ENCODE data around the gene ADPRHL1.

ADPRHL1 gene

GRCh38 chr13:113417836-113418721 lies 35.2 kb downstream of the ADPRHL1 start:
- no peaks in the 10 kb centered on the region for H4K20me1 ChIP-seq (ENCODE audit: insufficient read depth, low read length)
- H3K27me3 ChIP-seq (ENCODE audit: low read depth, low read length), result peaks cover 20% of the 10 kb centered on the region
- no peak overlapping the region for H3K4me3 ChIP-seq (ENCODE audit: low read length)
- H3K36me3 ChIP-seq (replicated peaks; ENCODE audit: low read depth, low read length), result no peaks in the 10 kb centered on the region
- no peaks in the 10 kb centered on the region for H3K9me3 ChIP-seq (ENCODE audit: insufficient read depth, low read length)
- TF ChIP-seq, protein P1, sequence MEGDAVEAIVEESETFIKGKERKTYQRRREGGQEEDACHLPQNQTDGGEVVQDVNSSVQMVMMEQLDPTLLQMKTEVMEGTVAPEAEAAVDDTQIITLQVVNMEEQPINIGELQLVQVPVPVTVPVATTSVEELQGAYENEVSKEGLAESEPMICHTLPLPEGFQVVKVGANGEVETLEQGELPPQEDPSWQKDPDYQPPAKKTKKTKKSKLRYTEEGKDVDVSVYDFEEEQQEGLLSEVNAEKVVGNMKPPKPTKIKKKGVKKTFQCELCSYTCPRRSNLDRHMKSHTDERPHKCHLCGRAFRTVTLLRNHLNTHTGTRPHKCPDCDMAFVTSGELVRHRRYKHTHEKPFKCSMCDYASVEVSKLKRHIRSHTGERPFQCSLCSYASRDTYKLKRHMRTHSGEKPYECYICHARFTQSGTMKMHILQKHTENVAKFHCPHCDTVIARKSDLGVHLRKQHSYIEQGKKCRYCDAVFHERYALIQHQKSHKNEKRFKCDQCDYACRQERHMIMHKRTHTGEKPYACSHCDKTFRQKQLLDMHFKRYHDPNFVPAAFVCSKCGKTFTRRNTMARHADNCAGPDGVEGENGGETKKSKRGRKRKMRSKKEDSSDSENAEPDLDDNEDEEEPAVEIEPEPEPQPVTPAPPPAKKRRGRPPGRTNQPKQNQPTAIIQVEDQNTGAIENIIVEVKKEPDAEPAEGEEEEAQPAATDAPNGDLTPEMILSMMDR (IDR thresholded peaks at IDR 0.05; ENCODE audit: low read depth, low read length), result no peak
- TF ChIP-seq EZH2phosphoT487 (IDR thresholded peaks at IDR 0.05; ENCODE audit: low read depth), result no peak
- H3K79me2 ChIP-seq (ENCODE audit: low read length), result no peaks in the 10 kb centered on the region
- no peak overlapping the region for H2AFZ ChIP-seq (ENCODE audit: low read depth, low read length)
- H3K4me1 ChIP-seq (ENCODE audit: low read length), result no peaks in the 10 kb centered on the region
- H3K9ac ChIP-seq (ENCODE audit: low read length), result no peak overlapping the region
- no peak overlapping the region for H3K4me2 ChIP-seq (ENCODE audit: low read length)
- no peak overlapping the region for H3K27ac ChIP-seq (ENCODE audit: low read length)

GRCh38 chr13:113417008-113417751 lies 36.1 kb downstream of the ADPRHL1 start:
- H3K27me3 ChIP-seq (ENCODE audit: low read depth, low read length), result peaks cover 20% of the 10 kb centered on the region
- H3K36me3 ChIP-seq (replicated peaks; ENCODE audit: low read depth, low read length), result no peaks in the 10 kb centered on the region
- H3K9me3 ChIP-seq (ENCODE audit: insufficient read depth, low read length), result no peaks in the 10 kb centered on the region
- no peak overlapping the region for H3K4me3 ChIP-seq (ENCODE audit: low read length)
- H3K9ac ChIP-seq (ENCODE audit: low read length), result no peak overlapping the region
- H4K20me1 ChIP-seq (ENCODE audit: insufficient read depth, low read length), result no peaks in the 10 kb centered on the region
- no peak overlapping the region for H3K4me2 ChIP-seq (ENCODE audit: low read length)
- H2AFZ ChIP-seq (ENCODE audit: low read depth, low read length), result no peak overlapping the region
- H3K4me1 ChIP-seq (ENCODE audit: low read length), result no peaks in the 10 kb centered on the region
- H3K79me2 ChIP-seq (ENCODE audit: low read length), result no peaks in the 10 kb centered on the region
- no peak overlapping the region for H3K27ac ChIP-seq (ENCODE audit: low read length)
- TF ChIP-seq EZH2phosphoT487 (IDR thresholded peaks at IDR 0.05; ENCODE audit: low read depth), result no peak
- TF ChIP-seq, protein P1 (IDR thresholded peaks at IDR 0.05; ENCODE audit: low read depth, low read length), result no peak

DNA sequence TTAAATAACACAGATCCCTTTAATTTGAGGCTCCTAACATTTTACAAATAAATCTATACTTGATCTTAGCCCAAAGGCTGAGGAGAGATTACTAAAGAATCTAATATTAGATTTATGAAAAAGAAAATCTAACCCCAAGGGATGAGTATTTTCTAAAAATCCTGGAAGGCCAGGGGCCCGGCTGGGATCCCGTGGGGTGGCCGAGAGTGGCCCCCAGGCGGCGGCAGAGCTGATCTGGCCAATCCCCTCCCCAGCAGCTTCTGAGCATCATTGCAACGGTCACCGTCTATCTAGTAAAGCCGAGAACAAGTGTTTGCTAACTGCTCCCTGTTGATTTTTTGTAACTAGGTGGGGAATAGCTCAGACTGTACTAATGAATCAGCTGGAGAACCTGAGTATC lies 37.5 kb downstream of the ADPRHL1 start:
- Histone ChIP-seq H4K20me1 (ENCODE audit: insufficient read depth, low read length) (no peaks in the 10 kb centered on the region), H3K36me3 (replicated peaks; ENCODE audit: low read depth, low read length) (no peaks in the 10 kb centered on the region), H3K27me3 (ENCODE audit: low read depth, low read length) (peaks cover 20% of the 10 kb centered on the region), H3K4me3 (ENCODE audit: low read length) (no peak overlapping the region), H2AFZ (ENCODE audit: low read depth, low read length) (no peak overlapping the region), H3K79me2 (ENCODE audit: low read length) (no peaks in the 10 kb centered on the region), H3K9ac (ENCODE audit: low read length) (no peak overlapping the region), H3K9me3 (ENCODE audit: insufficient read depth, low read length) (no peaks in the 10 kb centered on the region), H3K4me1 (ENCODE audit: low read length) (no peaks in the 10 kb centered on the region), H3K27ac (ENCODE audit: low read length) (no peak overlapping the region), H3K4me2 (ENCODE audit: low read length) (no peak overlapping the region)
- TF ChIP-seq, protein P1 (IDR thresholded peaks at IDR 0.05; ENCODE audit: low read depth, low read length), result no peak
- TF ChIP-seq EZH2phosphoT487 (IDR thresholded peaks at IDR 0.05; ENCODE audit: low read depth), result no peak

DNA sequence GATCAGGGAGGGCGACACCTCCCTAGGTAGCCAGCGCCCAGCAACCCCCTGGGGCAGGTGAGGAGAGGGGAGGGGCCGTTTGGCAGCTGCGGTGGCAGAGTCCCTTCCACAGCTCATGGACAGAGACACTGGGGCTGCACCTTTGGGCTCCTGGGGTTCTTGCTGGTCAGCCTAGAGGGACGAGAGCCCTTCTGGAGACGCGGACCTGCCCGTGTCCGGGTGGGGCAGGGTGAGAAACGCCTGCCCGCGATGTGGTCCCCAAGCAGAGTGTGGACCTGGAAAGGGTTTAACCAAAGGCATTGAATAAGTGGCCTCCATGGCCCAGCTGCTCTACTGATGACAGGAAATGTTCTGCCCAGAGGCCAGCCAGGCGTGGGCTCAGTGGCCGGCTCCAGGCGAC lies 38.3 kb downstream of the ADPRHL1 start:
- Histone ChIP-seq H3K27ac (ENCODE audit: low read length) (no peak overlapping the region), H3K36me3 (replicated peaks; ENCODE audit: low read depth, low read length) (no peaks in the 10 kb centered on the region), H2AFZ (ENCODE audit: low read depth, low read length) (no peak overlapping the region), H3K4me1 (ENCODE audit: low read length) (no peaks in the 10 kb centered on the region), H3K9ac (ENCODE audit: low read length) (no peak overlapping the region), H3K9me3 (ENCODE audit: insufficient read depth, low read length) (no peaks in the 10 kb centered on the region), H3K4me2 (ENCODE audit: low read length) (no peak overlapping the region), H3K27me3 (ENCODE audit: low read depth, low read length) (peaks cover 20% of the 10 kb centered on the region), H3K4me3 (ENCODE audit: low read length) (no peak overlapping the region), H3K79me2 (ENCODE audit: low read length) (no peaks in the 10 kb centered on the region), H4K20me1 (ENCODE audit: insufficient read depth, low read length) (no peaks in the 10 kb centered on the region)
- no peak for TF ChIP-seq EZH2phosphoT487 (IDR thresholded peaks at IDR 0.05; ENCODE audit: low read depth)
- TF ChIP-seq, protein P1 (IDR thresholded peaks at IDR 0.05; ENCODE audit: low read depth, low read length), result no peak
